SK-N-MC (cell line): ENCODE results near the gene RPRD1B.

Source experiments
- EZH2 ChIP-seq: fragments of 200-600 bp; sonication (generic); IDR thresholded peaks from one replicate; pipeline ENCODE4 v1.6.1; 2017; ENCODE audit warnings: antibody characterized with exemption
- FOXP2 ChIP-seq: optimal IDR thresholded peaks from 2 replicates; pipeline ENCODE3; 2011; ENCODE audit warnings: mild to moderate bottlenecking, moderate library complexity; ENCODE audit not compliant: insufficient read depth; ENCODE audit errors: extremely low read length, control extremely low read depth
- POLR2AphosphoS5 ChIP-seq: IDR thresholded peaks from 2 replicates; pipeline ENCODE4 v1.6.1; 2012; ENCODE audit warnings: mild to moderate bottlenecking, low read depth, low read length, borderline replicate concordance

GRCh38 chr20:38111366-38112232, 78.1 kb downstream of the RPRD1B start:
- TF ChIP-seq EZH2: no peak
- no peak for TF ChIP-seq POLR2AphosphoS5
- TF ChIP-seq FOXP2: no peak
